HL-60 (cell line): Measurements from ENCODE around the gene SNTB2.

Experiments
- GABPA ChIP-seq: IDR thresholded peaks from 2 replicates; pipeline ENCODE4 v1.6.1; 2012; ENCODE audit warnings: low read depth
- POLR2AphosphoS5 ChIP-seq: IDR thresholded peaks from 2 replicates; pipeline ENCODE4 v1.6.1; 2012; ENCODE audit warnings: low read depth
- SPI1 ChIP-seq: IDR thresholded peaks from 2 replicates; pipeline ENCODE4 v1.6.1; 2012; ENCODE audit warnings: low read depth, mild to moderate bottlenecking, borderline replicate concordance
- TF ChIP-seq, protein P1 (sequence below): IDR thresholded peaks from one replicate; pipeline ENCODE4 v1.5.1; 2011; ENCODE audit warnings: low read length, control low read depth, inconsistent platforms; ENCODE audit not compliant: insufficient read depth
- TF ChIP-seq, protein P2 (sequence below): IDR thresholded peaks from 2 replicates; pipeline ENCODE4 v1.6.1; 2012; ENCODE audit warnings: low read depth; ENCODE audit not compliant: insufficient replicate concordance

DNA sequence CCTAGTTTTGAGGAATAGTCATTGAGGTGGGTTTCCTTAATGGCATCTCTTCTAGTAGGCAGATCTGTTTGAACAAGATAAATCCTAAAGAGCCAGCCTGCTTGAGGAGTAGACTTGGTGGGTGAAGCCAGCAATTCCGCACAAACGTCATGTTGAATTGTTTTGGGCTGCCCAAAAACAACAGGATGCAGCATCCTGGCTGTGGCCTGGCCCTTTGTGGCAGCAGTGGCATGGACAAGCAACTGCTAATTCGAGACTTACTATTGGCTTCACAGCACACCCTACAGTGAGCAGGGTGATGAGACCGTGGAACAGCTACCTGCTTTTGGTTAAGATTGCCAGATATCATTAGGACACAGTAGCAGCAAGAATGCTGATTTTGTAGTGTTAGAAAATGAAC is 114.9 kb downstream of the SNTB2 start:
- TF ChIP-seq, protein P1, sequence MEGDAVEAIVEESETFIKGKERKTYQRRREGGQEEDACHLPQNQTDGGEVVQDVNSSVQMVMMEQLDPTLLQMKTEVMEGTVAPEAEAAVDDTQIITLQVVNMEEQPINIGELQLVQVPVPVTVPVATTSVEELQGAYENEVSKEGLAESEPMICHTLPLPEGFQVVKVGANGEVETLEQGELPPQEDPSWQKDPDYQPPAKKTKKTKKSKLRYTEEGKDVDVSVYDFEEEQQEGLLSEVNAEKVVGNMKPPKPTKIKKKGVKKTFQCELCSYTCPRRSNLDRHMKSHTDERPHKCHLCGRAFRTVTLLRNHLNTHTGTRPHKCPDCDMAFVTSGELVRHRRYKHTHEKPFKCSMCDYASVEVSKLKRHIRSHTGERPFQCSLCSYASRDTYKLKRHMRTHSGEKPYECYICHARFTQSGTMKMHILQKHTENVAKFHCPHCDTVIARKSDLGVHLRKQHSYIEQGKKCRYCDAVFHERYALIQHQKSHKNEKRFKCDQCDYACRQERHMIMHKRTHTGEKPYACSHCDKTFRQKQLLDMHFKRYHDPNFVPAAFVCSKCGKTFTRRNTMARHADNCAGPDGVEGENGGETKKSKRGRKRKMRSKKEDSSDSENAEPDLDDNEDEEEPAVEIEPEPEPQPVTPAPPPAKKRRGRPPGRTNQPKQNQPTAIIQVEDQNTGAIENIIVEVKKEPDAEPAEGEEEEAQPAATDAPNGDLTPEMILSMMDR, result no peak
- no peak for TF ChIP-seq POLR2AphosphoS5
- TF ChIP-seq SPI1, result no peak
- TF ChIP-seq, protein P2, sequence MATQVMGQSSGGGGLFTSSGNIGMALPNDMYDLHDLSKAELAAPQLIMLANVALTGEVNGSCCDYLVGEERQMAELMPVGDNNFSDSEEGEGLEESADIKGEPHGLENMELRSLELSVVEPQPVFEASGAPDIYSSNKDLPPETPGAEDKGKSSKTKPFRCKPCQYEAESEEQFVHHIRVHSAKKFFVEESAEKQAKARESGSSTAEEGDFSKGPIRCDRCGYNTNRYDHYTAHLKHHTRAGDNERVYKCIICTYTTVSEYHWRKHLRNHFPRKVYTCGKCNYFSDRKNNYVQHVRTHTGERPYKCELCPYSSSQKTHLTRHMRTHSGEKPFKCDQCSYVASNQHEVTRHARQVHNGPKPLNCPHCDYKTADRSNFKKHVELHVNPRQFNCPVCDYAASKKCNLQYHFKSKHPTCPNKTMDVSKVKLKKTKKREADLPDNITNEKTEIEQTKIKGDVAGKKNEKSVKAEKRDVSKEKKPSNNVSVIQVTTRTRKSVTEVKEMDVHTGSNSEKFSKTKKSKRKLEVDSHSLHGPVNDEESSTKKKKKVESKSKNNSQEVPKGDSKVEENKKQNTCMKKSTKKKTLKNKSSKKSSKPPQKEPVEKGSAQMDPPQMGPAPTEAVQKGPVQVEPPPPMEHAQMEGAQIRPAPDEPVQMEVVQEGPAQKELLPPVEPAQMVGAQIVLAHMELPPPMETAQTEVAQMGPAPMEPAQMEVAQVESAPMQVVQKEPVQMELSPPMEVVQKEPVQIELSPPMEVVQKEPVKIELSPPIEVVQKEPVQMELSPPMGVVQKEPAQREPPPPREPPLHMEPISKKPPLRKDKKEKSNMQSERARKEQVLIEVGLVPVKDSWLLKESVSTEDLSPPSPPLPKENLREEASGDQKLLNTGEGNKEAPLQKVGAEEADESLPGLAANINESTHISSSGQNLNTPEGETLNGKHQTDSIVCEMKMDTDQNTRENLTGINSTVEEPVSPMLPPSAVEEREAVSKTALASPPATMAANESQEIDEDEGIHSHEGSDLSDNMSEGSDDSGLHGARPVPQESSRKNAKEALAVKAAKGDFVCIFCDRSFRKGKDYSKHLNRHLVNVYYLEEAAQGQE, result no peak
- TF ChIP-seq GABPA, result no peak
